NCI-H524 treated with DMSO at 0.1 percent for 48 hours (cell line): Measurements from ENCODE around the gene CILP2.
A peak's percentile ranks its signal among the peaks of the same experiment; 100 is the strongest.

ENCODE experiments used
- DNase-seq: peaks from one replicate; lab custom pipeline; 2025; lab: John Stamatoyannopoulos, UW

Gene CILP2, protein sequence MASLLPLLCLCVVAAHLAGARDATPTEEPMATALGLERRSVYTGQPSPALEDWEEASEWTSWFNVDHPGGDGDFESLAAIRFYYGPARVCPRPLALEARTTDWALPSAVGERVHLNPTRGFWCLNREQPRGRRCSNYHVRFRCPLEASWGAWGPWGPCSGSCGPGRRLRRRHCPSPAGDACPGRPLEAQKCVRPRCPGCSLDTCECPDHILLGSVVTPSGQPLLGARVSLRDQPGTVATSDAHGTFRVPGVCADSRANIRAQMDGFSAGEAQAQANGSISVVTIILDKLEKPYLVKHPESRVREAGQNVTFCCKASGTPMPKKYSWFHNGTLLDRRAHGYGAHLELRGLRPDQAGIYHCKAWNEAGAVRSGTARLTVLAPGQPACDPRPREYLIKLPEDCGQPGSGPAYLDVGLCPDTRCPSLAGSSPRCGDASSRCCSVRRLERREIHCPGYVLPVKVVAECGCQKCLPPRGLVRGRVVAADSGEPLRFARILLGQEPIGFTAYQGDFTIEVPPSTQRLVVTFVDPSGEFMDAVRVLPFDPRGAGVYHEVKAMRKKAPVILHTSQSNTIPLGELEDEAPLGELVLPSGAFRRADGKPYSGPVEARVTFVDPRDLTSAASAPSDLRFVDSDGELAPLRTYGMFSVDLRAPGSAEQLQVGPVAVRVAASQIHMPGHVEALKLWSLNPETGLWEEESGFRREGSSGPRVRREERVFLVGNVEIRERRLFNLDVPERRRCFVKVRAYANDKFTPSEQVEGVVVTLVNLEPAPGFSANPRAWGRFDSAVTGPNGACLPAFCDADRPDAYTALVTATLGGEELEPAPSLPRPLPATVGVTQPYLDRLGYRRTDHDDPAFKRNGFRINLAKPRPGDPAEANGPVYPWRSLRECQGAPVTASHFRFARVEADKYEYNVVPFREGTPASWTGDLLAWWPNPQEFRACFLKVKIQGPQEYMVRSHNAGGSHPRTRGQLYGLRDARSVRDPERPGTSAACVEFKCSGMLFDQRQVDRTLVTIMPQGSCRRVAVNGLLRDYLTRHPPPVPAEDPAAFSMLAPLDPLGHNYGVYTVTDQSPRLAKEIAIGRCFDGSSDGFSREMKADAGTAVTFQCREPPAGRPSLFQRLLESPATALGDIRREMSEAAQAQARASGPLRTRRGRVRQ

DNA sequence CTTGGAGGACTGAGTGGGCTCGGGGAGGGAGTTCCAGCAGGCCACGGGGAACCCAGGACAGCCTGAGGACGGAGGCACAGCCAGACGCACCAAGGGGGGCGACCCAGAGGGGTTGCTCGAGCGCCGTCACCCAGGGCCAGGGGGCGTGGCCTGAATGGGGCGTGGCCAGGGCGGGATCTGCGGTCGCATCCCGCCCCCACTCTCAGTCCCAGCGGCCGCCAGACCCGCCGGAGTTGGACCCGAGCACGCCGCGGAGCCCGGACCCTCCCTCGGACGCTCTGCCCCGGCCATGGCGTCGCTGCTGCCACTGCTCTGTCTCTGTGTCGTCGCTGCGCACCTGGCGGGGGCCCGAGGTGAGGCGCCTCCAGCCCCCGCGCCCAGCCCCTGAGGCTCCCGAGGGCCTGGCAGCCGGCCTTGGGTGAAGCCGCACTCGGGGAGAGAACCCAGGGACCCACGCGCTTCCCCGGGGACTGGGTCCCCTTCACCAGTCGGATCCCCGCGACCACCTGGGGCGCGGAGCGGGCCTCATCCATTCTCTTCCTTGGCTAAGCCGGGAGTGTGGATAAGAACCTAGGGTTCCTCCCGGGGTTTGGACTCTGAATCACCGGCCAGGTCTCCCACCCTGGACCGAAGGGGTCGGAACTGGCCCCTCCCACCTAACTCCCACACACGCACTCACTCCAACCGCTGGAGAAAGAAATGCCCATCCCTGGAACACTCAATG lies at the start of gene CILP2:
CILP2 (plus strand) TSS at position 205 of the 724 bp plus-strand sequence; CDS start at position 290, 85 bp downstream.
- no peak for DNase-seq

- DNase-seq: no peak
Measured at GRCh38 chr19:19488875-19489690, 49.0 kb upstream of the CILP2 start.

- DNase-seq: no peak
Measured at GRCh38 chr19:19489804-19490204, 48.3 kb upstream of the CILP2 start.

DNA sequence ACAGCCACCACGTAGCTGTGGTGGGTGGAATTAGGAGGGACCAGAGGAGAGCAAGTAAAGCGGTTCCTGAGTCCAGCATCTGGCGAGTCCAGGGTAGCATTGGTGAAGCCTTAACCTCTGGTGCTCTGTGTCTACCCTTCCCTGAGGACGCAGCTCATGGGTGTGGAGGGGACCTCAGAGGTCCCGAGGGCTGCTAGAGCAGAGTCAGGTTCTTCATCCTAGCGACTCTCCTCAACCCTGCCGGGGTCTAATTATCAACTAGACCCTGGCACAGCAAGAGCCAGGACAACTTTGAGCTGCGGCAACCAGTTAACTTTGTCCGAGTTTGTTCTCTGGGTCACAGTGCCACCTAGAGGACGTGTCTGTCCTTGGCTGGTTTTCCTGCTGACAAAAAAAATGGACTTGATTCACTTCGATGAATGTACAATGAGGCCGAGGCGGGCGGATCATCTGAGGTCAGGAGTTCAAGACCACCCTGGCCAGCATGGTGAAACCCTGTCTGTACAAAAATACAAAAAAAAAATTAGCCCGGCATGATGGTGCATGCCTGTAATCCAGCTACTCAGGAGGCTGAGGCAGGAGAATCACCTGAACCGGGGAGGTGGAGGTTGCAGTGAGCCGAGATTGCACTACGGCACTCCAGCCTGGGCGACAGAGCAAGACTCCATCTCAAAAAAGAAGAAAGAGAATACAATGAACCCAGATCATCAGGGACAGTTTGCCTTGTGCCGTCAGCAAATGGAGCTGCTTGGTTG lies 47.7 kb upstream of the CILP2 start:
- peak; percentile 25 for DNase-seq

DNA sequence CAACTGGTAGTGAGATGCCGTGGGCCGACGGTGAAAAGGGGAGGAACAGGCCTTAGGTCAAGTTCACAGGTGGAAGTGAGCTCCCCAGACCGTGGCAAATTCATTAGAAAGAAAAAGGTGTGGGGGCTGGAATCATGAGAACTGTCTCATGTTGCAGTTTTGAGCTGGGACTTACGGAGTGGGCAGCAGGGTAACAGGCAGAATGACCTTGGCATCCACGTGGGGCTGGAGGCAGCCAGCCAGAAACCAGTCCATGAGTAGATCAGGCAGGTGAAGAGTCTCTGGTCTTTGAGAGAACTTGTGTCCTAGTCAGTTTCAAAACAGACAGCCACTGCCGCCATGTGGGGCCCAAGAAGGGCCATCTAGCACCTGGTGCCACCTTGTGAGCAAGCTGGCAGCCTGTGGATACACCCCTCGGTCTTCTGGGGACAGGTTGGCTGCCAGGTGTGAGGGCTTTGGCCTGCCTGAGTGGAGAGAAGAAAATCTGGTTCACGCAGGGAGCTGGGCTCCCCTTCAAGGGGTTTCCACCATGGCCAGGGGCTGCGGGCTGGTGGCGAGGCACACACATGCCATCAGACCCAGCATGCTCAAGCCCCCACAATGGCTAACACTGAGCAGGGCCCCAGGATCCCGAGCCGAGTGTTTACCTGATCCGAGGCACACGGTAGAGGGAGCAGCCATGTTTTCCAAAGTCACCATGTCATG lies 46.6 kb upstream of the CILP2 start:
- DNase-seq: no peak

DNA sequence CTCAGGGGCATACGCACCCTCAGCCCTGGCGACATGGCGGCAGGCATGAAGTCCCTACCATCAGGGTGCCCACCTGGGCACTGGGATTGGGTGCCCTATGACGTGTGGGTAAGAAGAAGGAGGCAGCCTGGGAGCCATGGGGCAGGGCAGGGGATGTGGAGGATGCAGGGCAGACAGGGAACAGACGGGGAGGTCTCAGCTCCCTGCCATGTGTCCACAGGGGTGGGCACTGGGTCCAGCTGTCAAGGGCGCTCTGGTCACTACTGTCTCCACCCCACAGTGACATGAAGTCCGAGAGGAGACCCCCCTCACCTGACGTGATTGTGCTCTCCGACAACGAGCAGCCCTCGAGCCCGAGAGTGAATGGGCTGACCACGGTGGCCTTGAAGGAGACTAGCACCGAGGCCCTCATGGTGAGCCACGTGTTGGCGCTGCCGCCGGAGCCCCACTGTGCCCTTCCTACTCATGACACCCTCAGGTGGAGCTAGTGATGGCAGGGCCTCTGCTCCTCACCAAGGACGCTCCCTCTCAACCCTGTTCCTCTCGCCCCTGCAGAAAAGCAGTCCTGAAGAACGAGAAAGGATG lies 45.9 kb upstream of the CILP2 start:
- DNase-seq: no peak

DNA sequence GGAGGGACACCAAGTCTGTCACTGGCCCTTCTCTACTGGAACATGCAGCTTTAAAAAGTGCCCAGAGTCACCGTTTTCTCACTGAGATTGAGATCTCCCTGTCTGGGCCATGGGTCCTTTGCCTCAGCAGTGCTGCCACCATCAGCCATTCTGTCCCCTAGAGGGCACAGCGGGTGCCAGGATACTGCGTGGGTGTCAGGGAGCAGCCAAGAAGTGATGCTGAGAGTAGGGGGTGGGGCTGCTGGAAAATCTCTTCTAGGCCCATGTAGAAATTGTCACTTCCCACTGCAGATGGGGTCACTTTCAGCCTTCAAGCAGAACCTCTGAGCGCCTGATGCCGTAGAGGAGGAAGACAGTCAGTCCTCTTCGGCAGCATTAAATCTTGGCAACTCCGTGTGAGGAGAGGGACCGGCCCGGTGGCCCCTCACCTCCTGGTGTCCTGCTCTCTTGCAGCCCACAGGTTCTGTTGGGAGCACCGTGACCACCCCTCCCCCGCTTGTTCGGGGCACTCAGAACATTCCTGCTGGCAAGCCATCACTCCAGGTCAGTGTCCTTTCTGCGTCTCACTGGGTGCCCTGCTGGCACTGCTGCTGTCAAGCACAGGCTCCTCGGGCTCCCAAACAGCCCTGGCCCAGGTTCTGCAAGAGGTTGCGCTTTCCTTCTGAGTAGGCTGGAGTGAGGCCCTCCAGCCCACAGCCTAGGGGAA lies 44.1 kb upstream of the CILP2 start:
- DNase-seq: no peak

DNA sequence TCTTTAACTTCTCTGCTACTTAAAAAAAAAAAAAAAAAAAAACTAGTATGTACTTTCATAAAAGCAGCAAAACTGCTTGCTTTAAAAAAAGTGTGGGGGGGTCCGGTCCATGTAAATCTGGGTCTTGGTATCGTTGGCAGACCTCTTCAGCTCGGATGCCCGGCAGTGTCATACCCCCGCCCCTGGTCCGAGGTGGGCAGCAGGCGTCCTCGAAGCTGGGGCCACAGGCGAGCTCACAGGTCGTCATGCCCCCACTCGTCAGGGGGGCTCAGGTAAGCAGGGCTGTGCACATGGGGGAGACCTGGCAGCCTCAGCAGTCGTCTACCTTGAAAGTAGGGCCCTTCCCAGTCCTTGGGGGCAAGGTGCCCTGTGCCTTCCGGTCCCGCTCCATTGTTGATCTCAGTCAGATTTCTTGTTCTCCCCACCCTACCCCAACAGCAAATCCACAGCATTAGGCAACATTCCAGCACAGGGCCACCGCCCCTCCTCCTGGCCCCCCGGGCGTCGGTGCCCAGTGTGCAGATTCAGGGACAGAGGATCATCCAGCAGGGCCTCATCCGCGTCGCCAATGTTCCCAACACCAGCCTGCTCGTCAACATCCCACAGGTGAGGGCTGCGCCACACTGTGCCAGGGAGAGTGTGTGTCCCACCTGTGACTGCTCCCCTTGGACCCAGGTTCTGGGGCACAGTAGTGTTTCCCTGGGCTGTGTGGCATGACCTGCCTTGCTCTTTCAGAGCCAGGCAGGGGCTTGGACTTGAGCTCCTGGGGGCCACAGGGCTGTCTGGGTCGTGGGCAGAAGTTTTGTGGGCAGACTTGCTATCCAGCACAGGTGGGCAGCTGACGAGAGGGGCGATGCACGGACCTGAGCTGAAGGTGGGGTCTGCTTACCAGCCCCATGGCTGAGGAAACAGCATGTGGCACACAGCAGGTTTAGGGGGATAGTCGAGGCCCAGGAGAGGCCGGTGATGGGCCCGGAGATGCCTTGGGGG lies 42.2 kb upstream of the CILP2 start:
- no peak for DNase-seq

- DNase-seq: no peak
Measured at GRCh38 chr19:19498255-19498991, 39.6 kb upstream of the CILP2 start.

GRCh38 chr19:19499272-19499995 lies 38.6 kb upstream of the CILP2 start:
- DNase-seq: no peak

- DNase-seq: no peak
Measured at GRCh38 chr19:19500975-19501644, 37.0 kb upstream of the CILP2 start.

- DNase-seq: no peak
Measured at GRCh38 chr19:19501798-19502197, 36.3 kb upstream of the CILP2 start.

- no peak for DNase-seq
Measured at GRCh38 chr19:19502281-19502680, 35.8 kb upstream of the CILP2 start.

DNA sequence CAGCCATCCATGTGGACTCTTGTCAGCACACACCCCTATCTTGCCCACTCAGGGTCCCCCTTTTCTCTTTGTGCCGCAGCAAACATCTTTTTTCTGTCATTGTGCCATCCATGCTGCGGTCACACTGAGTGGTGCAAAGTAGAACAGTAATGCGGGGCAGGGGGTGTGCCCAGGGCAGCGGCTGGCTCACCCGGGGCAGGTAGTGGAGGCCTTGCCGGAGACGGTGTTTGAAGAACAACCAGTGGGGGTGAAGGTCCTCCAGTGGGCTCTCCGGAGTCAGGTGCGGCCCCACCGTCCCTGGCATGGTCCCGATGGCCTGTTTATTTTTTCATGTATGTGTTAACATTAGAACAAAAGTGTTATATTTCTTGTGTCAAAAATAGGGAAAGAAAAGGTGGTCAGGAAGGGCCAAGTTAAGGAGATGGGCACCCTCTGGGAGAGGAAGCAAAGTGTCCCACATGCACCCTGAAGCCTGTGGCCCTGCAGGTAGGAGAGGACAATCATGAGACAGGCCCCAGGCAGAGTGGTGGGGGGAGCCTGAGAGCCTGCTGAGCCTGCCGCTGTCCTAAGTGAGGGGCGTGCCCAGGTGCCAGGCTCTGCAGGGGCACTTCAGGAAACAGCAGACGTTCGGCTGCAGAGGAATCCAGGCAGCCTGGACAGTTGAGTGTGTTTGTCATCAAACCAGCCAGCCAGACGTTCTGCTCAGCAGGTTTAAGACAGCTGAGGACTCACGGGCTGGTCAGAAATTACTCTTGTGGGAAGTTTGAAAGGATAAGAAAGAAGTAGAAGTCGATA lies 35.1 kb upstream of the CILP2 start:
- no peak for DNase-seq
